Right lobe of liver (tissue), 4 donors: Measurements from ENCODE around the gene EML3.

Experiments used
- POLR2A ChIP-seq: fragments of 450-650 bp; IDR thresholded peaks from one replicate; pipeline ENCODE4 v1.6.1; 2017; ENCODE audit warnings: antibody characterized with exemption, mild to moderate bottlenecking
- TF ChIP-seq, protein P1 (sequence below), 4 donors: fragments of 200-600 bp in 3 of 4; fragments of 450-650 bp in 1 of 4; IDR thresholded peaks; one replicate each; pipeline versions ENCODE4 v1.5.1 to v1.8.0; 2016 to 2022; ENCODE audit warnings: antibody characterized with exemption in 4 of 4, mild to moderate bottlenecking in 2 of 4
- donor health status: DM: no; HTN: no; CAD: no.
- donor health status: DM: no; HTN: no; CAD: no.
- donor health status: DM: no; HTN: yes; CAD: no.

DNA sequence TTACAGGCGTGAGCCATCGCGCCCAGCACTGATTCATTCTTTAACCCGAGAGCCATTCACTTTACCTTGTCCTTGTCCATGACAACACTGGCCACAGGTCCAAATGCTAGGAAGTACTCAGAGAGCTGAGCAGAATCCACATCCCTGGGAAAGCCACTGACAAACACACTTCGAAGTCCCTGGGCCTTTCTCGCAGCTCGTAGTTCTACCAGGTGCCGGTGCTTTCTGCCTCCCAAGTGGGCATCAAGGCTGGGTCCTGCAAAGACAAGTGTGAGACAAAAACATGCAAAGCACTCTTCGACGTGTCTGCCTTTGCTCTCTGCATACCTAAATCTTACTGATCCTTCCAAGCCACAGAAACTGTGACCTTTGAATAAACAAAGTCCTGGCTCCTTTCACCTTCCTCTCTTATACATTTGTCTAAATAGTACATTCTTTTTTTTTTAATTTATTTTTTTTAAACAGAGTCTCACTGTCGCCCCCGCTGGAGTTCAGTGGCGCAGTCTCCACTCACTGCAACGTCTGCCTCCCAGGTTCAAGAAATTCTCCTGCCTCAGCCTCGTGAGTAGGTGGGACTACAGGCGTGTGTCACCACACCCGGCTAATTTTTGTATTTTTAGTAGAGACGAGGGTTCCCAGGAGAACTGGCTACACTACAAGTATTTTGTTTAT, 23.5 kb downstream of the EML3 start:
- no peak for TF ChIP-seq POLR2A
- TF ChIP-seq, protein P1, sequence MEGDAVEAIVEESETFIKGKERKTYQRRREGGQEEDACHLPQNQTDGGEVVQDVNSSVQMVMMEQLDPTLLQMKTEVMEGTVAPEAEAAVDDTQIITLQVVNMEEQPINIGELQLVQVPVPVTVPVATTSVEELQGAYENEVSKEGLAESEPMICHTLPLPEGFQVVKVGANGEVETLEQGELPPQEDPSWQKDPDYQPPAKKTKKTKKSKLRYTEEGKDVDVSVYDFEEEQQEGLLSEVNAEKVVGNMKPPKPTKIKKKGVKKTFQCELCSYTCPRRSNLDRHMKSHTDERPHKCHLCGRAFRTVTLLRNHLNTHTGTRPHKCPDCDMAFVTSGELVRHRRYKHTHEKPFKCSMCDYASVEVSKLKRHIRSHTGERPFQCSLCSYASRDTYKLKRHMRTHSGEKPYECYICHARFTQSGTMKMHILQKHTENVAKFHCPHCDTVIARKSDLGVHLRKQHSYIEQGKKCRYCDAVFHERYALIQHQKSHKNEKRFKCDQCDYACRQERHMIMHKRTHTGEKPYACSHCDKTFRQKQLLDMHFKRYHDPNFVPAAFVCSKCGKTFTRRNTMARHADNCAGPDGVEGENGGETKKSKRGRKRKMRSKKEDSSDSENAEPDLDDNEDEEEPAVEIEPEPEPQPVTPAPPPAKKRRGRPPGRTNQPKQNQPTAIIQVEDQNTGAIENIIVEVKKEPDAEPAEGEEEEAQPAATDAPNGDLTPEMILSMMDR (IDR thresholded peaks at IDR 0.05) = no peak
